GM19099 (cell line): Measurements from ENCODE around the gene MYRF.

Experiments
- POLR2A ChIP-seq: IDR thresholded peaks from 3 replicates; pipeline ENCODE4 v1.6.1; 2011; ENCODE audit warnings: low read depth; ENCODE audit not compliant: insufficient read length; ENCODE audit errors: extremely low read depth

Gene MYRF

DNA sequence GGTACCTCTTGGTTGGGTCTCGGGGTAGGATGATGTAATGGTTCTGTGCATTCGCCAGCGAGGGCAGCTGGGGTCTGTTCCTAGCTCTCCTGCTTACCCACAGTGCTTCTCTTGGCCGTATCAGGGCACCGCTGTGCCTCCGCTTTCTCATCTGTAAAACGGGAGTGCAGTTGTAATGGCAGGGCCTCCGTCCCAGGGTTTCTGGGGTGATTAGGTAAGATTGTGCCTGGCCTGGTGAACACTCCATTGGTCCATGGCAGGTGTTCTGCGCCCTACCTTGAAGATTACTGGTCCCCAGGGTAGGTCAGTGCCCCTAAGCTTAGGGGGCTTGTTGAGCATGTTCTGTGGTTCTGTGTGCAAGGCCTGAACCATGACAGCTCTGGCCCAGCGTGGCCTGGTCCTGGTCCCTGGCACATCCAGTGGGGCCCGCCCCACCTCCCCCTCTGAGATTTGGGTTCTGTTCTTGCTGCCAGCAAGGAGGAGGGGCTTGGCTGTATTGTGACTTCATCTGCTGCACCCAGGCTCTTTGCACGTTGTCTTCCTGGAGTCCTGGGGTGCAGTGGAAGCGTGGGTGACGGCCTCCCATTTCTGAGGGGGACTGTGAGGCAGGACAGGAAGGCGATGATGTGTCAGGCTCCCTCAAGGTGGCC, 4.9 kb downstream of the MYRF start:
- TF ChIP-seq POLR2A = no peak

DNA sequence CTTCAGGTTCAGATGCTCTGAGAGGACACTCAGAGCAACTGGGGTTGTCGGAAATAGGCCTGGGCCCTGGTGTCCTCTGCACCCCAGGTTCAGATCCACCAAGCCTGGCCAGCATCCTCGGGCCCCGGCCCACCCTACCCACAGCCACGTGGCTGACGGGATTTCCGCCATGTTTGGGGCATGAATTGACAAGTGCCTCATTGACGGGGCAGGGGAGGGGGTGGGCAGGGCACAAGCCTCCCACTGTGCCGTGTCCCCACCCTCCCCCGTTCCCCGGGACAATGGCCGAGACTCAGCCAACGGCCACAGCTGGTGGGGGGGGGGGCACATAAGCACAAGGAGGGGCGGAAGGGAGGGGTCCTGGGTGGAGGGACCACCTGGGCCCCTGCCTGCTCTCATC, 8.5 kb downstream of the MYRF start:
- TF ChIP-seq POLR2A = no peak

DNA sequence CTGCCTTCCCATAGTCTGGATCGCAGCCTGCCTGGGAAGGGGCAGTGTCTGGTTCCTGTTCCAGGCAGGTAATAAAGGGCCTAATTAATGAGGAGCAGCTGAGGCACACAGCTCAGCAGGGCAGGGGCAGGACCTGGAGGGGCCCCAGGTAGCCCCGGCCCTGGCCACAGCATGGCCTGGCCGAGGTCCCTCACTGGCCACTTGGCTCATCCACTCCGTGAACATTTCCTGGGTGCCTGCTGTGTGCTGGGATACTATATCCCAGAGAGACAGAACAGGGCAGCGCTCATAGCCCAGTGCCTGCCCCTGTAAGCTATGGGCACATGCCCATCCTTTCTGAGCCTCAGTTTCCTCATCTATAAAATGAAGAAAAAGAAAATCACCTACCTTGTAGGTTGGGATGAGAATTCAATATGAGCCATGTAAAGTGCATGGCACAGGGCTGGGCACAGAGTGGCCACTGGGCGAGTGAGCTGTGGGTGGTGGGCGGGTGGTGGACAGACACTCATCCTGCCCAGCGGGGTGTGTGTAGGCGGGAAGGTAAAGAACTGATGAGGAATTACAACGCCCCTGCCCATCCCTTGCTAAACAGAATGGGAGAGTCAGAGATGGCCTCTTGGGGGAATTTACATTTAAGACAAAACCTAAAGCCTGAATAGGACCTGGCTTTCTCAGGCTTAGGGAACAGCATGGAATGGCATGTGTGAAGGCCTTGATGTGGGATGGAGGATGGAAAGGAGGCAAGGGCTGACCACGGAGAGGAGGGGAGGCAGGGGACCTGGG, 9.2 kb downstream of the MYRF start:
- TF ChIP-seq POLR2A = no peak

DNA sequence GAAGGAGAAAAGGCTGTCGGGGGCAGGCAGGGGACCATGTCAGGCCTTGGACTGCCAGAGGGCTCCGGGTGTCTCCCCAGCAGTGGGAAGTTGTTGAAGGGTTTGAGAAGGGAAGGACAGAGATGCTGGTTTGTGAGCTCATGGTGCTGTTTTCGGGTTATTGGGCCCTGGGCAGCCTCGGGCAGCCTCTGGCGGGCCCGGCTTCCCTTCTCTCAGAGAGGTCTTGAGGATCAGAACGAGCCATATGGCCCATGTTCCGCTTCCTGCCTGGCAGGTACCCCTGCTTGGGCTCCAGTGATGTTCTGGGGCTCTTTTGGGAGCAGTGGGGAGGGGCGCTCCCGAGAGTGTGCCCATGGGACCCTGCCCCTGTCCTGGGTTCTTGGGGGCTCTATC, 9.8 kb downstream of the MYRF start:
- no peak for TF ChIP-seq POLR2A

DNA sequence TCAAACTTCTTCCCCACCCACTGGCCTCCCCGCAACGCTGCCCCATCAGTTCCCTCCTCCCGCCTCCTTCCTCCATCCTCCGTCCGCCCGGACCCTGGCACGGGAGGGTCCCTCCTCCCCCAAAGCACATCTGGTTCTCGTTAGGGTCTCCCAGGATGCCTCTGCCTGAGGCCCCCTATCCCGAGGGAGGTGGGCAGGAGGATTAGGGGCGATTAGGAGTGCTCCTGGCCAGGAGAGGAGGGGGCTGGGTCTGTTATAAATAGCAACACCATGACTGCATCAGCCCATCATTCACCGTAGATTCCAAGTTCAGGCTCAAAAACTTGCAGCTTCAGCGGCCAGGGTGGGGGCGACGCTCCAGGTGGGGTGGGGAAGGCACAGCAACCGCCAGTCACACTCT, 10.4 kb downstream of the MYRF start:
- TF ChIP-seq POLR2A = no peak

DNA sequence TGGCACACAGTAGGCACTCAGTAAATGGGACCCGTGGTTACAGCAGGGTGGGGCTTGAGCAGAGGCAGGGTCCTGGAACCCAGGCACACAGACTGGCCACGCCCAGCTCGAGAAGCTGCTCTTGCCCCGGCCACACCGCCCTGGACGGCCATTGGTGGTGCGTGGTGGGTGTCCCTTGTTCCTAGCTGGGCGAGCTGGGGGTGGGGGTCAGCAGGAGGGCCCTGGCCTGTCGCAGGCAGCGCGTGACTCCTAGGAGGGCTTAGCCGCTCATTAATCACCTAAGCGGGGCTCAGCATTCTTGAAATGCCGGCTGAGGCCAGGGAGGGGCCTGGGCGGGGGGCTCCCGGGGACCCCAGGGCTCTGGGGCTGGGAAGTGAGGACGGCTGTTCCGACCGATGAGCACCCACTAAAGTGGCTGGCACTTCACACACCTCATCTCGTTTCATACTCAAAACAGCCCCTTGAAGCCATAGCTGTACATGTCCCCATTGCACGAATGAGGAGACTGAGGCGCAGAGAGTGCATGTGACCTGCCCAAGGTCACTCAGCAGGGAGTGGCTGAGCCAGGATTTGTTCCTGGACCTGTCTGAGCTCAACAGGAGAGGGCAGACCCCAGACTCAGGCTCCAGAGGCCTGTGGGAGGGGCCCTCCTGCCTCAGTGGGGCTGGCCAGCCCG, 11.6 kb downstream of the MYRF start:
- TF ChIP-seq POLR2A = no peak

DNA sequence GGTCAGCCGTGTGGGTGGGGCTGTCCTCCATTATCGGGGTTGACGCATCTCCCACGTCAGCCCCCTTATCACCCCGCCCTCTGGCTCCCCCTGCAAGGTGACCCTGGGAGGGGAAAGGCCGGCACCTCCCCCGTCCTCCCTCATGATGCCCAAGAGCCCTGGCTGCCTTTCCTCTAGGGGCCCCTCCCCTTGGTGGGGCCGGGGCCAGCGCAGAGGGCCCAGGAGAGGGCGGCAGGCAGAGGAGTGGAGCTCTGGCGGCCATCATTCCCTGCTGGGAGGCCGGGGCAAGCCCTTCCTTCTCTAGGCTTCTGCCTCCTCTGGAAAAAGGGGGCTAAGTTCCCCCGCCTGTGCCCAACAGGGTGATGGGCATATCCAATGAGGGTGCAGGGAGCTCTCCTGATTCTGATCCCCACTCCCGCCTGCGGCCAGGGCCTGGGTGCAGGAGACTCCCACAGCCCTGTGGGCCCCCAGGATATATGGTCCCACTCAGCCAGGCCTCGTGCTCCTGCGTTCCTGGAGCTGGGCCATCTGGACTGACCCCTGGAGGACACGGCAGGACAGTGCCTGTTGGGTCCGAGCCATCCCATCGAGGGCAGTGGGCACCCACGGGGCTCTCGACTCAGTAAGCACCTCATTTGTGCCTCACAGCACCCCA, 12.3 kb downstream of the MYRF start:
- TF ChIP-seq POLR2A = no peak

DNA sequence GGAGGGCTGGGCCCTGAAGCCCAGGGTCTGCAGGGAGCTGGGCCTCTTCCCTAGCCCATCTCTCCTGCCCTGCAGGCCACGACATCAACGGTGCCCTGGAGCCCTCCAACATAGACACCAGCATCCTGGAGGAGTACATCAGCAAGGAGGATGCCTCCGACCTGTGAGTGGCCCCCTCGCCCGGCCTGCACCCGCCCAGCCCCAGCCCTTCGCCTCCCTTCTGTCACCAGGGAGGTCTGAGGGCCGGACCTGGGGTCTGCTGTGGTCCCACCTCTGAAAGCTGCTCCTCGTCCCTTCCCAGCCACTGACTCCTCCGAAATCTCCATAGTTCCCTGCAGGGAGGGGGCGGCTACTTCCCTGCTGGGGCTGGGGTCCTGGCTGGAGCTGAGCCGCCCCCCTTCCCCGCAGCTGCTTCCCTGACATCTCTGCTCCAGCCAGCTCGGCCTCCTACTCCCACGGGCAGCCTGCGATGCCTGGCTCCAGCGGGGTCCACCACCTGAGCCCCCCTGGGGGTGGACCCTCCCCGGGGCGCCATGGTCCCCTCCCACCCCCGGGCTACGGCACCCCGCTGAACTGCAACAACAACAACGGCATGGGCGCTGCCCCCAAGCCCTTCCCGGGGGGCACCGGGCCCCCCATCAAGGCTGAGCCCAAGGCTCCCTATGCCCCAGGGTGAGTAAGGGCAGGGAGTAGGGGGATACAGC, 13.3 kb downstream of the MYRF start:
- no peak for TF ChIP-seq POLR2A

DNA sequence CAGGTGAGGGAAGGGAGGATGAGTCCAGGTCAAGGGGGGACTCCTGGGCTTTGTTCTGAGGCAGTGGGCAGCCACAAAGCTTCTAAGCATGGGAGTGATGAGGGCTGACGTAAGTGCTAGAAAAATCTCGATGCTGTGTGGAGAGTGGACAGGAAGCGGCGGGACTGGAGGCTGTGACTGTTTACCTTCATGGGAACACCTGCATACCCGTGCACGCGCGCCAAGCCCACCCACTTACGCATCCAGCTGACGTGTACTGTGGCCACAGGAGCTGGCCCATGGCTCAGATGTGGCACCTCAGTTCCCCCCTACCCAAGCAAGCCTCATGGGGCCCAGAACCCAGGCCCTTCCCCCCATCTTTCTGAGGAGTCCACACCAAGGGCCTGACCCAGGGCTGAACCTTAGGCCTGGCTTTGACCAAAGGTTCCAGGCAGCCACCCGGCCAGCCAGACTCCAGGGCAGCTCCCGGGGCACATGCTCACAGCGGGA, 14.0 kb downstream of the MYRF start:
- no peak for TF ChIP-seq POLR2A

DNA sequence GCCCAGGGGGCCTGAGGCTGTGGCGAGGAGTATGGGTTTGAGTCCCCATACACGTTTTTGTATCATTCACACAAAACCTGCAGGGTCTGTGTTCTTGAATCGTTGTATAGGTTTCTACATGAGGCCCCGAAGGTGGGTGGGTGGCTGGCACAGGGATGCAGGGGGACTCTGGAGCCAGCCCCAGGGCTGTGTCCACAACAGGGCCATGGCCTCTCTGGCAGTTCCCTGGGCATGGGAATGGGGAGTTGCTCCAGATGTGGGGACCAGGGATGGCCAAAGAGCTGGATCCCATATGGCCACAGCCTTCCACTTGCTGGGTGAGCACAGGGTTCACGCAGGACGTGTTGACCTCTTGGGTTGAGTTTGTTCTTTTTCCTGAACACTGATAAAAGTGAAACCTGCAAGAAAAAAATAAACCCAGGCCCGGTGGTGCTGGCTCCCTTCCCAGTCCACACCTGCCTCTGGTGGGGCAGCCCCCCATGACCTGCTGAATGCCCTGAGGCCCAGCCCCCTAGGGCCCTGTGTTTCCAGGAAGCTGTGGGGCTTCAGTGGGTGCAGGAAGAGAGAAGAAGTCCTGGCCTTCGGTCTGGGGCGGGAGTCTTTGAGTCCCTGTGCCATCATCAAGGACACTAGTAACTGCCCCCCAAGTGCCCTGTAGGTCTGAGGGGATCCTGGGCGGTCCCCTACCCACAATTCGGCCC, 16.1 kb downstream of the MYRF start:
- no peak for TF ChIP-seq POLR2A

DNA sequence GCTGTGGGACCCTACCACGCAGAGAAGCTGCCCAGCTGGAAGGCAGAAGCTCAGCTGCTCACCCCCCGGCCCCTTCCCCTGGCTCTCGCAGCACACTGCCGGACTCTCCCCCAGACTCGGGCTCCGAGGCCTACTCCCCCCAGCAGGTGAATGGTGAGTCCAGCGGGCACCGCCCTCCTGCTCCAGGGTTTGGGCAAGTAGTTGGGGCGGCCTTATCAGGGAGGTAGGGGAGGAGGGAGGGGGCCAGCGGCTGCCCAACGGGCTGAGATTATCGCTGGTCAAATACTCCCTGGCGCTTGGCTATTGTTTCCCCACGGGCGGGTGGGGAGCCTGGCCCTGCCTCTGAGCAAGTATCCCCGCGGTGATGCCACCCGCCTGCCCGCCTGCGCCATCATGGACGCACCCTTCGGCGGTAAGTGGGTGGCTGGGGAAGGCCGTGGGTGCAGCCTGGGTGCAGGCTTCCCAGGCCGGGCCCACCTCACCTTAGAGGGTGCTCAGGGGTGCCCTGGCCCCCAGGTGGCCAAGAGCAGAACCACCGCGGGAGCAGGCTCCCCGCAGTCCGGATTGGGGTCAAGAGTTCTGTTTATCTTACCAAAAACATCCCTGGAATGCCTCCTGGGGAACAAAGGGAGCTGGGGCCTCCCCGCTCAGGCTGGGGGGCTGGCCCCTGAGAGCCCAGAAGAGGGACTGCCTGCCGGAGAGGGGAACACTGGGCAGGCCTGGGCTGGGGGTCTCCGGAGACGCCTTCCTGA, 16.9 kb downstream of the MYRF start:
- no peak for TF ChIP-seq POLR2A

DNA sequence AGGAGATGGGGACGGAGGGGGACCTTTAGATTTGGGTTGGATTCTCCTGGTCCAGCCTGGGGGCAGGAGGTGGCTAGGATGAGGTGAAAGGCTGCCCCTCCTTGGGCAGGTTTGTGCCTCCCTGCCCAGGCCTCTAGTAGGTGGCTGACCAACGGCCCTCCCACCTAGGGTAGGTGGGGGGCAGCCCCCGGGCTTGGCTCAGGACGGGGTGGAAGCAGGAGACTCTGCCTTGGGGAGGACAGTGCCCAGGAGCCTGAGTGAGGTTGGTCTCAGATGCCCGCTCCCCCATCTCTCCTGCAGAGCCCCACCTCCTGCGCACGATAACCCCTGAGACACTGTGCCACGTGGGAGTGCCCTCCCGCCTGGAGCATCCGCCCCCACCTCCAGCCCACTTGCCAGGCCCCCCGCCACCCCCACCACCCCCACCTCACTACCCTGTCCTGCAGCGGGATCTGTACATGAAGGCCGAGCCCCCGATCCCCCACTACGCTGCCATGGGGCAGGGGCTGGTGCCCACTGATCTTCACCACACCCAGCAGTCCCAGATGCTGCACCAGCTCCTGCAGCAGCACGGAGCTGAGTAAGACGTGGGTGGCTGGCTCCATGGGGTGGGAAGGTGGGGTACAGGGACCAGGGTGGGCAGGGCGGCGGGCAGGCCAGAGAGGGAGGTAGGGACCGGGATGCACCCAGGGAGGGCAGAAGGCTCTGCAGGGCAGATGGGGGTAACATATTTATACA, 17.7 kb downstream of the MYRF start:
- no peak for TF ChIP-seq POLR2A
